Activated T-helper 9 cell treated with anti-CD3 and anti-CD28 coated beads, Interleukin-2, amount 50 U/mL, for 16 hours (primary cell): ENCODE results near the gene RUNX3.
A peak's percentile ranks its signal among the peaks of the same experiment; 100 is the strongest.

Experiments used
- DNase-seq: peaks from one replicate; pipeline ENCODE4 v3.0.0-alpha.2; 2020; ENCODE audit warnings: low read depth

RUNX3 gene

DNA sequence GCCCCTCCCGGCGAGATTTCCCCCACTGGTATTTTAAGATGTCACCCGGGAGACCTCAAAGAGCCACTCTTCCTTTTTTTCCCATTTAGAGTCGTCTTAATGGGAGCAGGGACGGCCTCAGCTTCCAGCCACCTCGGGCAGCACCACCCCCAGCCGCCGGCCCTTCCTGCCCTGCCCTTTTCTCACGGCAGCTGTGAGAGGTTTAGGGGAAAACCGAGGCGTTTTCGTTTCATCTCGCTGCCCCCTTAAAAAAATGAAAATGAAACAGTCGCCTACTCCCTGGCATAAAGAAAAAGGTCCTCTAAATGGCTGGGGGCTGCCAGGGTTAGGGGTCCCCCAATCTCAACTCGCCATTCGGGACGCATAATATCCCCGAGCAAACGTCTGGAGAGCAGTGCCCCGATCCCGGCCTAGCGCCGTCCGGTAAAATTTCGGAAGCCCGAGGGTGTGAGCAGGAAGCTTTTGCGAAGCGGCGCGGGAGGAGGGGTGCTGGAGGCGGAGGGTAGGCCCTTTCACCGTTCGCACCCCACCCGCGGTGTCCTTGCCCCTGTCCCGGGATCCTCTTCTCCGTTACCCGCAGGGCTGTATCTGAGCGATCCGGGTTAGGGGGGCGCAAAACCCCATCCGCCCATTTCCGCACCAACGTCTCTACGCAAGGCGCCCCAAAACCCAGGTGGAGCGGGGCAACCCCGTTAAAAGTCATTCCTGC, 1.2 kb downstream of the RUNX3 start:
- DNase-seq = peak; percentile 48

DNA sequence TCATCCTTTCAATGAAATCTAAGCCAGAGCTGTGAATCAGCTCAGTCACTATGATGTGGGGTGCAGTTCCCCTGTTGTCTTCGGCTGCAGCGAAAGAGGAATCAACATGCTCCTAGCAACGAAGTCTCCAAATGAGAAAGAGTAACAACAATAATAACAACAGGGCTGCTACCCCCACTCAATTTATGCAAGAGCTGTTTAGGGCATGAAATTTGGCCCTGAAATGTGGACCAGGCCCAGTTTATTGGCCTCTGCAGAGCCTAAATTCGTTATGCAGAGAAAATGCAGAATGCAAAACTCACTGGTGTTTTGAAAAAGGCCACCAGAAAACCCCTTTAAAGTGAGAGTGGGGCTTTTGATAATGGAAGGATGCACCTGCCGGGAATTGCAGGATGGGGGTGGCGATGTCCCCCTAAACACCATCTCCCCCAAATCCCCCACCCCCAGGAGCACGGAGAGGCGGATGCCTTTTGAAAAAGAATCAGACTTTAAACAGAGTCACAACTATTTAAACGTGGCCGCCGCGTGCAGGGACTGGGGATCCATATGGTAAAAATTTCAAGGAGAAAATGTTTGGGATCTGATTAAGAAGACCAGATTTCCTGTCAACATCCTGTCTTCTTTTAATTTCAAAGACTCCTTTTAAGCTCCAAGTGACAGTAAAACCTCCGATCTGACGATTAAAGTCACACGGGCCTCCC, 1.9 kb downstream of the RUNX3 start:
- no peak for DNase-seq

DNA sequence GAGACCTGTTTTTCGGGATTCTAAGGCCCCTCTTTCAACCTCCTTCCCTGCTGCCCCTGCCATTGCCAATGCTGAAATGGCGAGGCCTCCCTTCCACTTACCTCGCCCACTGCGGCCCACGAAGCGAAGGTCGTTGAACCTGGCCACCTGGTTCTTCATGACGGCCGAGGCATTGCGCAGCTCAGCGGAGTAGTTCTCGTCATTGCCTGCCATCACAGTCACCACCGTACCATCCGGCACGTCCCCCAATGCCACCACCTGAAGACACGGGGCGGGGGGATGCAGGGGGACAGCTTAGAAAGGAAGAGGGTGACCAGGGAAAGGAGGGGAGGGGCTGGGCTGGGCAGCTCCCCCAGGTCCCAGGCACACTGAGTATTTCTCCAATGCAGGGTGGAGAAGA, 2.6 kb downstream of the RUNX3 start:
- DNase-seq = no peak

DNA sequence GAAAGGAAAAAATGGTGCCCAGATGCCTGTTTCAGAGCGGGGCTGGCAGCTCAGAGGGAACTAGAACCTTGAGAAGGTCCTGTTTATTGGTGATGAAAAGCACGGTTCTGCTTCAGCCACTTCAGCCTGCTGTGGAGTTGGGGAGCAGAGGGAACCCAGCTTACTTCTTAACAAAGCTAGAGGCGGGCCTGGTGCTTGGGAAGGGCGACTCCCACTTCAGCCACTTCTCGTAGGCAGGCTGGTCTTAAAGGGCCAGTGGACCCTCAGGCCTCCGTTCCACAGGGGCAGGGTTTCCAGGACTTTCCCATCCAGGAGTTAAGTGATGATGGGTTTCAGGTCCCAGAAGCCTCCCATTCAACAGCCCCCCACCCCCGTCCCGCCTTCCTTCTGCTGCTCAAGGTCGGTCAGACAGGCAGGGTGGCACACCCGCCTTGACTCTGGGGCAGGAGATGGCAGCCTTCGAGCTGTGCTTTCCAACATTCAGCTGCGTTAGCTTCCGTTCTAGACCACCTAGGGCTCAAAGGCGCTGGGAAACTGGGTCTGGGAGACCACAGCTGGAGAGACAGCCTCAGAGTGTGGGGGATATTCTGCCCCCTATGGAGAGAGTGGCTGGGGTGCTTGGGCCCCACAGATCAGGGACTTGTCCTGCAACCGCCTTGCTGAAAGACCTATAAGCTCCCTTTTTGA, 3.4 kb downstream of the RUNX3 start:
- DNase-seq = no peak

DNA sequence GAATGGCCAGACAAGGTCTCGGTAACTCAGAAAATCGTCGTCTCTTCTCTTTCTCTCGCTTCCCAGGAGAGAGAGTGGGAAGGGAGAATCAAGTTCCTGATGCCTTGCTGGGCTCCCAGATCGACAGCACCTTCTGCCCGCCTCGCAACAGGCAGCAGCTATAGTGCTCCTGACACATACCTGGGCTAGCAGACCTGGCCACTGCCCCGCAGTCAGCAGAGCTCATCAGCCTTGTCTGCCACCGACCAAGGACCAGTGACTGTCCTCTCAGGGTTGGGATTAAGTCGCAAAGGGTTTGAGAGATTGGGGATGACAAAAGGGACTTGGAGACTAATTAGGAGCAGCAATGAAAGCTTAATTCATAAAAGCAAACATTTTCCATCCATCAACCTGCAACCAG, 4.1 kb downstream of the RUNX3 start:
- DNase-seq = no peak

DNA sequence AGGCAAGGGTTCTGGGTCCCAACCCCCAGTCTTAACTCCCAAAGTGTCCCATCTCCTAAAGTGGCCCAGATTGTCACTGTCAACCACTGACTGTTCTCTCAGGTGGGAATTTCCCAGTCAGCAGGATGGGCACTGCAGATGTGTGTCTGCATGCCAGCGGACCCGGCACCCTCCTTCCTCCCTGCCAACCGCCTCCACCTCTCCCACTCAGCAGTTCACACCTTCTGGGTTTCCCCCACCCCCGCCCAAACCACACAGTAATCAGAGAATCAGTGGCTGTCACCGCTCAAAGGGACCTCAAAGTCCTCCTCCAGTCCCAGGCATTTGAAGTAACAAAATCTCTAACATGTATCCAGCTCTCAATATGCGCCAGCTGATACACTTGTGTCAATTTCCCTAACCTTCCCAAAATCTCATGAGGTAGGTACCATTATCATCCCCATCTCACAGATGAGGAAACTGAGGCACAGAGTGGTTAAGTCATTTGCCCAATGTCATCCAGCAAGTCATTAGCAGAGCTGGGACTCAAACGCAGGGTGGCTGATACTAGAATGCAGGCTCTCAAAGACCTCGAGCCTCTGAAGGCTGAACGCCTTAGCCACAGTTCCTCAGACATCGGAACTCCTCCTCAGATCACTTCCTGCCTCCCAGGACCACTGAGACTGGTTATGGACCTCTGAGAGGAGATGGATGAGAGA, 4.8 kb downstream of the RUNX3 start:
- peak; percentile 85 for DNase-seq

DNA sequence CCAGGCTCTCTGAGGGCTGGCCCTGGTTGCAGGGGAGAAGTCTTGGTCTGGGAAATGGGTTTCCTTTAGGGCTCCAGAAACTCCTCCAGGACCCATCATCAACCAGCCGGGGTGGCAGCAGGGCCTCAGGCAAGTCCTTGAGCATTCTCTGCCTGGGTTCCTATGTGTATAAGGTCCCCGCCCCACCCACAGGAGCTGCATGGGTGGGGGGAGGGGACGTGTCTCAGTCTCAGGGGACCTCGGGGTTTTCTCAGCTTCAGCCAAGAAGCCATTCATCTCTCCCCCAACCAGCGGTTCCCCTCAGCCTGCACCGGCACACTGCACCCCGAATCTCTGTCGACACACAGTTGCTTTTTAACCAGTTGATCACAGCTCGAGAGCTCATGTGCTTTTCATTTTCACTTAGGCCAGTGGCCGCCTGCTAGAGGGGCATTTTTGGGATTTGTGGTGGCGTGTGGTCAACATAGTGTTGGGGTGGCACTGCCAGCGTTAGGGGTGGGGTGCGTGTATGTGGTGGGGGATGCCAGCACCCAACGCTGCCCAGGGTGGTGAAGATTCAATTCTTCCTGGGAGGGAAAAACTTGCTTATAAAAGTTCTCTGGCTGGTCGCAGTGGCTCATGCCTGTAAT, 6.5 kb downstream of the RUNX3 start:
- DNase-seq = no peak

DNA sequence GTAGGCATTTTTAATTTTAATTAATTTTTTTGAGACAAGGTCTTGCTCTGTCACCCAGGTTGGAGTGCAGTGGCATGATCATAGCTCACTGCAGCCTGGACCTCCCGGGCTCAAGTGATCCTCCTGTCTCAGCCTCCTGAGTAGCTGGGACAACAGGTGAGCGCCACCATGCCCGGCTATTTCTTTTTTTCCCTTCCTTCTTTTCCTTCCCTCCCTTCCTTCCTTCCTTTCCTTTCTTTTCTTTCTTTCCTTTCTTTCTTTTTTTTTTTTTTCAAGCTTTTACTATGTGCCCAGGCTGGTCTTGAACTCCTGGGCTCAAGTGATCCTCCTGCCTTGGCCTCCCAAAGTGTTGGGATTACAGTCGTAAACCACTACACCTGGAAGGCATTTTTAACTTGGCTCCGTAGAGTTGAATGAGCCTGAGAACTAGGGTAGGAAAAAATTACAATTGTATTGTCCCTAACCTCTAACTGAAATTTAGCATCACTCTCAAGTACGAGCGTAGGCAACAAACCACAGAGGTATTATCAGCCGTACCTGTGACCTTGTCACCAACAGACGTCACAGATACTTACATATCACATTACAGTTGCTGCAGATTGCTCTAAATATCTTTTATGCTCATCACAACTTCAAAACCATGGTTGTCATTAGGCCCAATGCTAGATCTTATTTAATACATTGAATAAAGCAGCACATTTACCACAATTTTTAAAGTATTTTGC, 8.0 kb downstream of the RUNX3 start:
- no peak for DNase-seq

DNA sequence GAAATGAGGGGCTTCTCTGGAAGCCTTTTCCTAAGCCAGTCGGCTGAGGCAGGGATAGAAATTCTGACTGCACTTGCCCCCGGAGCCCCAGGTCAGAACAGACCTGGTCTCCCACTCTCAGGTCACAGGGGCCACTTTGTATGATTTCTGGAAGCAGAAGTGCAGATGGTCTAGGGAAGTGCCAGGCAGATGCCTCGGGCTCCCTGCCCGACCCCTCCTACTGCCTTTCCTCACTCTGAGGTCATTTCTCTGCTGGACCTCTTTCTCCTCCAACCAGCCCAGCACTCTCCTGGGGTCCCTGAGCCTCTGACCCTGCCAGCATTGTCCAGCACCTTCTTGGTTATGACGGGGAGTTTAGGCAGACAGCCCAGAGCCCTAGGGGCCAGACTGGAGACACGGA, 8.7 kb downstream of the RUNX3 start:
- DNase-seq = no peak

DNA sequence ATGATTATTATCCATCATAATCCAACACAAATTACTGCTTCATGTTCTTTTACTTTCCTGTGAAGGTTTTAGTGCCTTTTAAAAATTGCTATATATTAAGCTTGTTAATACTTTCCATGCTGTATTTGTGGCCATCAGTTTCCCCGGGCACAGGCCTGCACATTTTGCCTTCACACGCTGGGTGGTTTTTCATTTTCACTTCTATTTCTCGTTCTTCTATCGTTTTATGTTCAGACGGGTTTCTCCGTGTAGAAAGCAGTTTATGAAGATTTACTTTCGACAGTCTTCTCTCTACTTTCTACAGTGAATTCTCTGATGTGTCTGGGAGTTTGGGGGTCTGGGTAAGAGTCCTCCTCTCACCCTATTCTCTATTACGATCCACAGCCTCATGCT, 9.5 kb downstream of the RUNX3 start:
- DNase-seq = no peak

DNA sequence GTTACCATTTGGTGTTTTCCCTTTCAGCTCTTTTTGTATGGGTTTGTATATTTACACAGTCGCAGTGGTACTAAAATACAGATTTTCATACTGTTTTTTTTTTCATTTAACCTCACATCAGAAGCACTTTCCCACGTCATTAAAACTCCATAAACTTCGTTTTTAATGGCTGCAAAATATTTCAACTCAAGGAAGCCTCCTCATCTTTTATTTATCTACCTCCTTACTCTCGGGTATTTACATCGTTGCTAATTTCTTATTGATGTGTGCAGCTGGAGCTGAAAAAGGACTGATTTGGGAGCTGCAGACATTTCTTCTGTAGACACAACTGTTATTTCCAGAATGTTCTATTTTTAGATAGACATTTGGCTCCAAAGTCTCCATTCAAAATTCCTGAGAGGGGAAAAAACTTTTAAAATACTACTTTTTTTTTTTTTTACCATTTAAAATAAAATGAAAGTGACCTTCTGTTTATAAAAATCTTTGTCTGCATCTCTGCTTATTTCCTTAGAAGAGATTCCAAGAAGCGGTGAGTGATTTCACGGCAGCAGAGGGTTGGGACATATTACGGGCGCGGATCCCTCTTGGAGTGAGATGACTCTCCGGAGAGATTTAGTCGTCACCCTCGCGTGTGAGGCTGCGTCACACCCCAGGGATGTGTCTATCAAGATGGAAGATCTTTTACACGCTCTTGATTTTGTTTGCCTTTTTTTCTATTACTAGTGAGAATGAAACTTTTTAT, 10.1 kb downstream of the RUNX3 start:
- DNase-seq = peak; percentile 57

DNA sequence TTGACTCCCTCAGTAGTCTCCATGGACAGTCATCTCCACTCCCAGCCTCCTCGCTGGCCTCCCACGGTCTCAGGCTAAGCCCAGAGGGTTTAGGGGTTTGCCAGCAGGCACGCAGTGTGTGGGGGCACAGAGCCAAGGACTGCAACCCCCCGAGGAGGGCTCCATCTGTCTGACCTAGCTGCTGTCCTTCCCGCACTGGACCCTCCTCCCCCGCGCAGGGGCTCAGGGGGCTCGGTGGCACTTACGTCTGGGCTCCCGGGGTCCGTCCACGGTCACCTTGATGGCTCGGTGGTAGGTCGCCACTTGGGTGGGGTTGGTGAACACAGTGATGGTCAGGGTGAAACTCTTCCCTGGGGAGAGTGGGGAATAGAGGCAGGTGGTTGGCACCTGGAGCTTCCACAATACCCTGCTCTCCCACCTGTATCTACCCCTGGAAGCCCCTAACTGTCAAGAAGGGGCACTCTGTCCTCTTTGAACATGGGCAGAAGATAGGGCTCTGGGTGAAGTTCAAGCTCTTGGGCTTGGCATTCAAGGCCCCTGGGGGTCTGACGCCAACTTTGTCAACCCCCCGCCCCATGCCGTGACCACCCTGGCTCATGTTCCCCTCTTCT, 11.0 kb downstream of the RUNX3 start:
- no peak for DNase-seq

DNA sequence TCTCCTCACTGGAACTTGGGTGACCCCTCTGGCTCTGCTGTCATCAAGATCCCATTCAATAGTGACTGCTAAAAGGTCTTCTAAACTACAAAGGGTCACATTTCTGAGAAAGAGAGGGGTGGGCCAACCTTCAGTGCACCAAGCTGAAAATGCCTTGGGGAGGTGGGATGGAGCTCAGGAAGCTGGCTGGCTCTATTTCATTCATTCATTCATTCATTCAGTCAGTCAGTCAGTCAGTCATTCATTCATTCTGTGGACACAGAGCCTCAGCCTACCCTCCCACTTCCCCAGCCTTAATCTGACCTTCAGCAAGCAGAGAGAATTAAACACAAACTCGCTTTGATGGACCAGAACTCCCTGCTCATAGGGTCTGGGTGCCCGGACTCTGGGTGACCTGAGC, 11.7 kb downstream of the RUNX3 start:
- no peak for DNase-seq

DNA sequence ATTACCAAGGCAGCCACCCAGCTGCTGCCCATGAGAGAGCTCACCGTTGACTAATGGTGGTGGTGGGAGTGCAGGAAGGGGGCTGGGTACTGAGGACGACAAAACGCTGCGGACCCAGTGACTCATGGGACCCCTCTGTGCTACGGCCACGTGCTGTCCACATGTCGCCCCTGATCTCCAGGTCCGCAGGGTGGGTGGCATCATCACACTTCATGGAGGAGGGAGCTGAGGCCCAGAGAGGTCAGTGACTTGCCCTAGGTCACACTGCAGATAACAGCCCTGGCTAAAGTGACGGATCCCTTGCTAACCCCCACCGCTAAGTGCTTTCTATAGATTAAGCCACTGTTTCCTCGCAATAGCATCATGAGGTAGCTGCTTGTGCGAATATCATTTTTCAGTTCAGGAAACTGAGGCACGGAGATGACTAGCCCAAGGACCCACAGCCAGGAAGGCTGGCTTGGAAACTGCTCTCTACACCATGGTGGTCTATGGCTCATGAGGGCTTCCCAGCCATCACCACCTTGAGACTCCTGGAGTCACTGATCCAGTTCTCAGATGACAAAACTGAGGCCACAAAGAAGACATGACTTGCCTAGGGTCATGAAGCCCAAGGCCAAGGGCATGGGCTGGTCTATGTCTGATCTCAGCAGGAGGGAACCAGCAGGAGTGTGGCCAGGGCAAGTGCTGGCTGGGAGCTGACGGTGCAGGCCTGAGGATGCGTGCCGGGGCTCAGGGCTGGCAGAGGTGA, 12.6 kb downstream of the RUNX3 start:
- DNase-seq = no peak

DNA sequence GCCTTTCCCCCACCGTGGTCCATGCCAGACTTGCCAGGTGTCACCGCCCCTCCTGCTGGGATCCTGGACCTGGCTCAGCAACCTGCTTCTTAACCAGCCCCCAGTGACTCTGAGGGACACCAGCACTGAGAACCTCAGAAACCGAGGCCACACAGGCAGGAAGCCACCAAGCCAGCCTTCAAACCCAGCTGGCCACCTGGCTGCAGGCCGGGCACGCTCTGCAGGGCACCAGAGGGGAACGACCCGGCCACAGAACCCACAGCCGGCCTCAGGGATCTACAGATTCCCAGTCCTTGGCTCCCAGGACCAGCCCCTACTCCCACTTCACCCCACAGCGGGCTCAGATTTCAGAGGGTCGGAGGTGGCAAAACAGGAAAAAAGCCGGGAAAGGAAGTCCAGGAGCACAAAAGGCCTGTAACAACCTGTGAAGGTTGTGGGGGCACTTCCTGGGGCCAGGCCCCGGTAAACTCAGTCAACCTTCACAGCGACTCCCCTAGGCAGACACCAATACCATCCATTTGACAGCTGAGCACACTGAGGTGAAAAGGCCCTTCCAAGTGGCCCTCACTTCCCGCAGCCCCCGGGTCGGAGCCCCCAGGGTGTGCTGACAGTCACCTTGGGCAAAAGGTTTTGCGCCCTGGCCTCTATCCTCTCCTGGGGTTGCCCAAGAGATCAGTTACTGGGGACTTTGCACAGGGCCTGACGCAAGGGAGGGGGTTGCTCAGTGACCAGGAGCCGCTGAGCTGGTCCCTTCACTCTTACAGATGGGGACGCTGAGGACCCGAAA, 14.1 kb downstream of the RUNX3 start:
- no peak for DNase-seq

DNA sequence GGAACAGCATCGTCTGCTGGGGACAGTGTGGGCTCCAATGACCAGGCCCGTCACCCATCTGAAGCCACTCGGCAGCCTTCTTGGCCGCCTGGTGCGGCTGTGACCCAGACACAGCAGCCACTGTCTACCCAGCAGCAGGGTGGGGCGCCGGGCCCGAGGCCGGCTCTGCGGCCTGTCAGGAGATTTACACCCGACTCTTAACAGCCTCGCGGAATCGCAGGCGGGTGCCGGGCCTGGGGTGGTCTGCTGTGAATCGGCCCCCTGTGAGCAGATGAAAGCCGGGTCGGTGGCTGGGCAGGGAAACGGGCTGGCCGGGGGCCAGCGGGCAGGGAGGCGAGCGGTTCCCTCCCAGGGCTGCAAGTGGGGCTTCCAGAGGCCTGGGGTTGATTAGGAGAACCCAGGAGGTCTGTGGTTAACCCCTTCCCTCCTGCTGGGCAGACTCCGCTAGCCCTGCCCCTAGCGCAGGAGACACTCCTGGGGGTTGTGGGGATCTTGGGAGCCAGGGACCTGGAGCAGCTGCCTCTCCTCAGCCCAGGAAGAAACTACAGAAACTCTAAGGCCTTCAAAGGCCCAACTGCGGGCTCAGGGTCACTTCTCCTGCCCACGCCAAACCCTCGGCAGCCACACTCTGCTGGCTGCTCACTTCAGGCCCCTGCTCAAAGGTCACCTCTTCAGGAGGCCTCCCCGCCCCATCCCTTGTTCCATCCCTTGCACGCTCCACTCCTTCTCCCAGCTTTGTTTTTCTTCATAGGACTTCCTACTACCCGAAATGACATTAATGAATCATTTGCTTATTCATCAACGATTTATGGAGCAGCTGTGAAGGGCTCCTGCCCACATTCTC, 15.6 kb downstream of the RUNX3 start:
- no peak for DNase-seq

DNA sequence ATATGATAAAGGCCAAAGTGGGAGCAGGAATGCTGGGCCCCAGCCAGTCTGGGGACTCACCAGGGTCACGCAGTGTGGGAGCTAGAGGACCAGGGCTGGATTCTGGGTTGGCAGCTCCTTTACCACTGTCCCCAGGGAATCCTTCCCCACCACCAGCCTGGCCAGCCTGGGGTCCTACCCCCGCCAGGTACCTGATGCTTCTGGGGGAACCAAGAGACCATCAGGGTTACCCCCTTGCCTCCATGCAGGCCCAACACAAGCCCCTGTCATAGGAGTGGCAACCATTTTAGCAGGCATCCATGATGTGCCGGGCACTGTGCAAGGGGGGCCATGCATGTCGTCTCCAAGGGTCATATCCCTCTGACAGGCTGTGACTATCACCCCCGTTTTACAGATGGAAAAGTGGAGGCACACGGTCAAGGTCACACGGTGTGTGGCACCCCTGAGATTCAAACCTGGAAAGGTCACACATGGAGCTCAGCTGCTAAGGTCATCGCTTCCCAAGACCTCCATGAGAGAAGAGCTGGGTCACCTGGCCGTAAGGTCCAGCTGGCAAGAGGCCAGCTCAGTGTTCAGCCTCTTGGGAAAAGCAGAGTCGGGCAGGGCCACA, 16.4 kb downstream of the RUNX3 start:
- DNase-seq = no peak

DNA sequence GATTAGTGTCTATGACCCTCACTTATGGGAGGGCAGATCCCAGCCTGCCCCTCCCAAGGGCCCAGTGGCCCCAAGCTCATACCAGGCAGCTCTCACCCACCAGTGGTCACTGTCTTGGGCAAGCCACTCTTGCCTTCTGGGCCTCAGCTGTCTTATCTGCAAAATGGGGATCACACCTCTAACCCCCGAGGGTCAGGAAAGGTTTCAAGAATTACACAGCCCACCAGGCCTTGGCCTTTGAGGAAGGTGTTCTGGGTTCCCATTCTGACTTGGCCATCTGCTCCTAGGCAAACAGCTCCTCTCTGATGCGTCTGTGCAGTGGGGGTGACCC, 16.8 kb downstream of the RUNX3 start:
- no peak for DNase-seq
